ENCODE results near the gene NLRC5.

- TF ChIP-seq ZNF70 (CRISPR knock-in tag; IDR thresholded peaks at IDR 0.05) (no peak), SNAI2 (CRISPR knock-in tag; IDR thresholded peaks at IDR 0.05) (no peak), CREB5 (CRISPR knock-in tag; IDR thresholded peaks at IDR 0.05; ENCODE audit: low read depth) (no peak), ZFP3 (CRISPR knock-in tag; IDR thresholded peaks at IDR 0.05) (no peak)
Measured at GRCh38 chr16:57044931-57045693, 55.8 kb downstream of the NLRC5 start.

Data from SK-N-SH treated with all-trans-retinoic acid at 6 μM for 48 hours (cell line).